ENCODE results near the gene NDUFB11. TPM values are rescaled to one million over a fixed set of nuclear protein-coding genes. Genes with fewer than 3 reads are reported as not detected.

NDUFB11 gene
- total and polyA plus RNA-seq, 9 of the 15 experiments (the other 6 are each of a cell fraction or from before 2014, with no cell fraction given) = 20.9 to 269 (median 86.8) TPM

- TF ChIP-seq MNT (conservative IDR thresholded peaks at IDR 0.05) (peak; percentile 82 to 85), CCNT2 (IDR thresholded peaks at IDR 0.05; ENCODE audit: borderline replicate concordance, extremely low read depth, insufficient read length, low read depth, low read length) (no peak), MYBL2 (IDR thresholded peaks at IDR 0.05; ENCODE audit: low read depth) (no peak), MYBL2 (CRISPR knock-in tag; IDR thresholded peaks at IDR 0.05; ENCODE audit: borderline replicate concordance) (no peak), ZNF217 (CRISPR knock-in tag; IDR thresholded peaks at IDR 0.05) (no peak), ZNF431 (CRISPR knock-in tag; IDR thresholded peaks at IDR 0.05) (no peak), MCM7 (IDR thresholded peaks at IDR 0.05) (no peak), ADNP (tag; IDR thresholded peaks at IDR 0.05) (no peak), TCF7L2 (IDR thresholded peaks at IDR 0.05; ENCODE audit: low read depth, low read length) (peak; percentile 86), TSC22D4 (tag; IDR thresholded peaks at IDR 0.05) (no peak), NR2C1 (IDR thresholded peaks at IDR 0.05) (no peak), NR2C1 (tag; IDR thresholded peaks at IDR 0.05) (no peak), EZH2 (IDR thresholded peaks at IDR 0.05; ENCODE audit: borderline replicate concordance, low read depth, low read length) (no peak), ZBED1 (IDR thresholded peaks at IDR 0.05) (no peak), ELF4 (CRISPR knock-in tag; IDR thresholded peaks at IDR 0.05) (no peak), ZKSCAN8 (CRISPR knock-in tag; IDR thresholded peaks at IDR 0.05) (no peak), ZNF232 (CRISPR knock-in tag; IDR thresholded peaks at IDR 0.05) (no peak), KHSRP (IDR thresholded peaks at IDR 0.05) (no peak), STAT5A (IDR thresholded peaks at IDR 0.05; ENCODE audit: borderline replicate concordance, low read length) (no peak), CEBPG (CRISPR knock-in tag; IDR thresholded peaks at IDR 0.05) (no peak), CEBPG (tag; conservative IDR thresholded peaks at IDR 0.05 in 1 of 2, IDR thresholded peaks at IDR 0.05 in 1 of 2) (no peak), TEAD1 (CRISPR knock-in tag; IDR thresholded peaks at IDR 0.05) (no peak)
- TF ChIP-seq, protein P1, sequence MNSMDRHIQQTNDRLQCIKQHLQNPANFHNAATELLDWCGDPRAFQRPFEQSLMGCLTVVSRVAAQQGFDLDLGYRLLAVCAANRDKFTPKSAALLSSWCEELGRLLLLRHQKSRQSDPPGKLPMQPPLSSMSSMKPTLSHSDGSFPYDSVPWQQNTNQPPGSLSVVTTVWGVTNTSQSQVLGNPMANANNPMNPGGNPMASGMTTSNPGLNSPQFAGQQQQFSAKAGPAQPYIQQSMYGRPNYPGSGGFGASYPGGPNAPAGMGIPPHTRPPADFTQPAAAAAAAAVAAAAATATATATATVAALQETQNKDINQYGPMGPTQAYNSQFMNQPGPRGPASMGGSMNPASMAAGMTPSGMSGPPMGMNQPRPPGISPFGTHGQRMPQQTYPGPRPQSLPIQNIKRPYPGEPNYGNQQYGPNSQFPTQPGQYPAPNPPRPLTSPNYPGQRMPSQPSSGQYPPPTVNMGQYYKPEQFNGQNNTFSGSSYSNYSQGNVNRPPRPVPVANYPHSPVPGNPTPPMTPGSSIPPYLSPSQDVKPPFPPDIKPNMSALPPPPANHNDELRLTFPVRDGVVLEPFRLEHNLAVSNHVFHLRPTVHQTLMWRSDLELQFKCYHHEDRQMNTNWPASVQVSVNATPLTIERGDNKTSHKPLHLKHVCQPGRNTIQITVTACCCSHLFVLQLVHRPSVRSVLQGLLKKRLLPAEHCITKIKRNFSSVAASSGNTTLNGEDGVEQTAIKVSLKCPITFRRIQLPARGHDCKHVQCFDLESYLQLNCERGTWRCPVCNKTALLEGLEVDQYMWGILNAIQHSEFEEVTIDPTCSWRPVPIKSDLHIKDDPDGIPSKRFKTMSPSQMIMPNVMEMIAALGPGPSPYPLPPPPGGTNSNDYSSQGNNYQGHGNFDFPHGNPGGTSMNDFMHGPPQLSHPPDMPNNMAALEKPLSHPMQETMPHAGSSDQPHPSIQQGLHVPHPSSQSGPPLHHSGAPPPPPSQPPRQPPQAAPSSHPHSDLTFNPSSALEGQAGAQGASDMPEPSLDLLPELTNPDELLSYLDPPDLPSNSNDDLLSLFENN (IDR thresholded peaks at IDR 0.05; ENCODE audit: low read depth in 2 of 2, low read length in 2 of 2) = no peak
- TF ChIP-seq, protein P2, sequence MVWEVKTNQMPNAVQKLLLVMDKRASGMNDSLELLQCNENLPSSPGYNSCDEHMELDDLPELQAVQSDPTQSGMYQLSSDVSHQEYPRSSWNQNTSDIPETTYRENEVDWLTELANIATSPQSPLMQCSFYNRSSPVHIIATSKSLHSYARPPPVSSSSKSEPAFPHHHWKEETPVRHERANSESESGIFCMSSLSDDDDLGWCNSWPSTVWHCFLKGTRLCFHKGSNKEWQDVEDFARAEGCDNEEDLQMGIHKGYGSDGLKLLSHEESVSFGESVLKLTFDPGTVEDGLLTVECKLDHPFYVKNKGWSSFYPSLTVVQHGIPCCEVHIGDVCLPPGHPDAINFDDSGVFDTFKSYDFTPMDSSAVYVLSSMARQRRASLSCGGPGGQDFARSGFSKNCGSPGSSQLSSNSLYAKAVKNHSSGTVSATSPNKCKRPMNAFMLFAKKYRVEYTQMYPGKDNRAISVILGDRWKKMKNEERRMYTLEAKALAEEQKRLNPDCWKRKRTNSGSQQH (CRISPR knock-in tag; IDR thresholded peaks at IDR 0.05) = no peak
Measured at GRCh38 chrX:47190445-47191269, 46.2 kb upstream of the NDUFB11 start (continued).
